Right lung (tissue), 5 donors: ENCODE data around the gene ALDH8A1. TPM values are rescaled to one million over a fixed set of nuclear protein-coding genes. Genes with fewer than 3 reads are reported as not detected.
"Not testable (repeated sequence)": the region's sequence is repeated elsewhere in the genome, so short reads cannot be mapped to it uniquely, and the experiment has no call there.

ENCODE experiments used
- DNase-seq, 2 donors: peaks; one replicate each; pipeline ENCODE4 v3.0.0-alpha.2; 2013
- polyA plus RNA-seq, 5 donors: library from polyadenylated mRNA; unstranded; fragments of 120-200 nt; gene quantifications; one replicate each; pipeline versions ENCODE4 v1.2.1 to v1.2.3, GENCODE V29; 2013; ENCODE audit warnings: inconsistent platforms in 1 of 5, low replicate concordance in 1 of 5; ENCODE audit not compliant: insufficient read length in 5 of 5, insufficient read depth in 1 of 5

Gene ALDH8A1
- polyA plus RNA-seq, 5 donors, result 0.63 to 1.2 (median 1.1) TPM

GRCh38 chr6:134910593-134910935 is 39.3 kb downstream of the ALDH8A1 start:
- no peak for DNase-seq

DNA sequence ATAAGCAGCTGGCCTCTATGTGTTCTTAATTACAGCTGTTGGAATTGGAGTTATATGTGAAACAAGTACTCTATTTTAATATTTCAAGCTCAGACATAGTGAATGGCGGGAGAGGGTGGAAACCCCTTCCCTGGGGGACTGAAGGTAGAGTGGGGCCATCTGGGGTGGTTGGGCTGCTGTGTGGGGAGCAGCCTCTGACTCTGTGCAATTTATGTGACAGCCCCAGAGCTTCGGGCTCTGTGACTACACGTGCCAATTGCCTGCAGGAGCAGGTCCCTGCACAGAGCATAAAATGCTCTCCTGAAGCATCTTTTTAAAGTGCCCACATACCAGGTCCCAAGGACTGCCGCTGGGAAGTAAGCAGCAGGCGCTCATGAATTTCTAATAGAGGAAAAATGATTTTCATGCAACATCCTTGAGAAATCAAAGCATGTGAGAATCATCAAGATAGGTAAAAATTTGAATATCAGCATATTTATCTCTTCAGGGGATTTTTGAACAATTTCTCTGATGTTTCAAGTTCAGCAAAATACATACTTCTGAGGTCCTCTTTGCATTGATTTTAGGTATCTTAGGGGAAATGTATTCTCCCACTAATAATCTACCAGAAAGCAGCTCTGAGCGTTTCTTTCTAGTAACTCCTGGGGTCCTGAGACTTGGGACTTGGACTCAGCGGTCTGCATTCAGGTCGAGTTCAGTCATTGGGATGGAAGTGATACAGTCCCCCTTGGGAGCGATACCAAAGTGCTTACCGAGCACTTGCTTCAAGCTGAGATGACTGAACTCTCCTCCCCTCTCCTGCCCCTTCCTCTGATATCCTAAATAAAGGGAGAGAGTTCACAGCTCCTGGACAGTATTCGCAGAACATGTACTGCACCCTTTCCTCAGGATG is 40.0 kb downstream of the ALDH8A1 start:
- no peak for DNase-seq

DNA sequence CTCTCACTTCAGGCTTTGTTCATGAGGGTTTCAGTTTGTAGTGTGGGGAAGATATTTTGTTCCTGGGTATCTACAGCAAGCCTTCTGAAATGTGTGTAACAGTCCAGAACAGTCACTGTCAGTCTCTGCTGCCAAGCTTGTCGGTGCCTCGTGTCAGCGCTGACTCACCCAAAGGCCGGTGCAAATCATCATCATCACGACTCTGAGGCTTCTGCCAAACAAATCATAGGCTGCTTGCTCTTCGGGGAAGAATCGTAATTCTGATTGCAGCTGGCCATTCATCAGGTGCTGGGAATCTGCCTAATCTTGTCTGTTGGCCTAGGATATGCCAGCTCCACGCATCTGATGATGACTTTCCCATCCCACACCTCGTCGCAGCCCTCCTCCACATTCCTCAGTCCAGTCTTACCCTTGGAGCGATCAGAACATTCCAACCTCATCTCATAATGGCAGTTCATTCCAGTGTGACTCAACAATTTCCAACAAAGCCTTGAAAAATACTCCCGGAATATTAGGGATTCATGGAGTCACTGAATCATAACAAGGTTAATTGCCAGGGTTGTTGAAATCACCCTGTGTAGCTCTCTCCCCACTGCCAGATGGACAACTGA is 40.9 kb downstream of the ALDH8A1 start:
- DNase-seq, result peak; percentile 5 to 8

DNA sequence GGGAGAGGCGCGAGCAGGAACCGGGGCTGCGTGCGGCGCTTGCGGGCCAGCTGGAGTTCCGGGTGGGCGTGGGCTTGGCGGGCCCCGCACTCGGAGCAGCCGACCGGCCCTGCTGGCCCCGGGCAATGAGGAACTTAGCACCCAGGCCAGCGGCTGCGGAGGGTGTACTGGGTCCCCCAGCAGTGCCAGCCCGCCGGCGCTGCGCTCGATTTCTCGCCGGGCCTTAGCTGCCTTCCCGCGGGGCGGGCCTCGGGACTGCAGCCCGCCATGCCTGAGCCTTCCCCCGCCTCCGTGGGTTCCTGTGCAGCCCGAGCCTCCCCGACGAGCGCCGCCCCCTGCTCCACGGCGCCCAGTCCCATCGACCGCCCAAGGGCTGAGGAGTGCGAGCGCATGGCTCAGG is 45.2 kb downstream of the ALDH8A1 start:
- not testable (repeated sequence) for DNase-seq

GRCh38 chr6:134903448-134903847 is 46.5 kb downstream of the ALDH8A1 start:
- no peak for DNase-seq

- no peak for DNase-seq
Observed at GRCh38 chr6:134902936-134903335, 47.0 kb downstream of the ALDH8A1 start.

- no peak for DNase-seq
Observed at GRCh38 chr6:134902074-134902861, 47.6 kb downstream of the ALDH8A1 start.

DNA sequence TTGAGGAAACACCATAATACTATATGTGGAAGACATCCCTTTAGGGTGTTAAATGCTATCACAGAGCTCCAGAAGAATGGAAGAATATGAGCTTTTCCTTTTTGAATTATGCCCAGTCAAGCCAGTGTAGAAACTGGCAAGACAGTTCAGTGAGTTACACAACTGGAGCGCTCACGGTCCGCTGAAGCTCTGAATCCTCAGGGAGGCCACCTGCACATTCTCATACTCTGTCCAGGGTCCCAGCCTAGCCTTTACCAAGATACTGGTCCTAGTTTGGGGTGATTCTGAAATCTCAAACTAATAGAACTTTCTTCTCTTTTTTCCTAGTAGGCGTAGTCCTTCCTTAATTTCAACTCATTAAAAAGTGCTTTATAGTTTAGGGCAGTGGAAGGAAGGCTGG is 51.3 kb downstream of the ALDH8A1 start:
- no peak for DNase-seq

DNA sequence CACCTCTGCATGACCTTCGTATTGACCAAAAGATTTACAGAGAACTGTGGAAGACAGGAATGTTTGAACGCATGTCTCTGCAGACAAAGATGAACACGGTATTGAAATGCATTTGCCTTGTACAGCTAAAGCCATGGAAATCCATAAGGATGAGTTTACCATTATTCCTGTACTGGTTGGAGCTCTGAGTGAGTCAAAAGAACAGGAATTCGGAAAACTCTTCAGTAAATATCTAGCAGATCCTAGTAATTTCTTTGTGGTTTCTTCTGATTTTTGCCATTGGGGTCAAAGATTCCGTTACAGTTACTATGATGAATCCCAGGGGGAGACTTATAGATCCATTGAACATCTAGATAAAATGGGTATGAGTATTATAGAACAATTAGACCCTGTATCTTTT is 51.7 kb downstream of the ALDH8A1 start:
- not testable (repeated sequence) for DNase-seq

GRCh38 chr6:134896910-134897309 is 53.0 kb downstream of the ALDH8A1 start:
- DNase-seq, result no peak

DNA sequence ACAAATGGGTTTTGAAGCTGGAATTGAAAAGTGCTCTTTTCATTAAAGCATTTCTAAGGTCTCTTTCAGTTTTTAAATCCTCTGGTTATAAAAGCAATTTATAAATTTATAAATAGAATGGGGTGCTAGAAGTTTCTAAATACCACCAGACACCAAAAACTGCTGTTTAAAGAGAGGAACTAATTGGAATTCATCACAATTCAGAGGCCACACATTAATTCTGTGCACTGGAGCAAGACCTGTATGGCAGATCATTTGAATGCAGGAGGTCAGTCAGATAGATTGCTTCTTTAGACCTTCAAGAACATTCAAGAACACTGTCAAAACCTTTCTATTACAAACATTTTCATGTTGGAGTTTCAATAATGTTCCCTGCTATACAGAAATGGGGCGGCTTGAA is 55.1 kb downstream of the ALDH8A1 start:
- no peak for DNase-seq

DNA sequence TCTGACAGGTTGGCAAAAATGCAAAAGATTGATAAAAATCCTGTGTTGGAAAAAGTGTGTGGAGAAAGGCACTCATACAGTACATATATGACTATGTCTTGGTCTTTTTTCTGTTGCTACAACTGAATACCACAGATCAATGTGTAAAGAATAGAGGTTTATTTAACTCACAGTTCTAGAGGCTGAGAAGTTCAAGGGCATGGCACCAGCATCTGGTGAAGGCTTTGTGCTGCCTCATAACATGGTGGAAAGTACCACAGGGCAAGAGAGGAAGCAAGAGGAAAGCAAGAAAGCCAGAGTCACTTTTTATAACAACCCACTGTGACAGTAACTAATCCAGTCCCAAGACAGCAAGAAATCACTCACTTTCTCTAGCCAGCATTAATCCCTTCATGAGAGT is 57.5 kb downstream of the ALDH8A1 start:
- no peak for DNase-seq

DNA sequence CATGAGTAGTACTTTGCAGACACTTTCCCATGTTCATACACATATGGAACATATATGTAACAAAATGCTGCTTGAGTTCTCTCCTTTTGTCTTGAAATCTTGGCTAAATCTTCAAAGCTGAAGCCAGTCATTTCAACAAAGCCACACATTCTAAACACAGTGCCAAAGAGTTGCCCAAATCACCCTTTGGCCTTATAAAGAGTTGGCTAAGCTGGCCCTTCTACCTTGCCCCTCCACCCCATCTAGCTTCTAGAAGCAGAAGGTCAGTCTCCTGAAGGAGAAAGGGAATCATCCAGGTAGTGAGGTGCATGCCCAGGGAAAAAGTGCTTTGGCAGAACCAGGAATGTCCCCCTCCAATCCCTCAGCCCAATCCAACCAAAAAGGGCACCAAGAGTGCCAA is 58.3 kb downstream of the ALDH8A1 start:
- DNase-seq, result no peak

- no peak for DNase-seq
Observed at GRCh38 chr6:134888316-134888715, 61.6 kb downstream of the ALDH8A1 start.

- DNase-seq, result no peak
Observed at GRCh38 chr6:134884752-134885151, 65.1 kb downstream of the ALDH8A1 start.

GRCh38 chr6:134883314-134883713 is 66.6 kb downstream of the ALDH8A1 start:
- no peak for DNase-seq

DNA sequence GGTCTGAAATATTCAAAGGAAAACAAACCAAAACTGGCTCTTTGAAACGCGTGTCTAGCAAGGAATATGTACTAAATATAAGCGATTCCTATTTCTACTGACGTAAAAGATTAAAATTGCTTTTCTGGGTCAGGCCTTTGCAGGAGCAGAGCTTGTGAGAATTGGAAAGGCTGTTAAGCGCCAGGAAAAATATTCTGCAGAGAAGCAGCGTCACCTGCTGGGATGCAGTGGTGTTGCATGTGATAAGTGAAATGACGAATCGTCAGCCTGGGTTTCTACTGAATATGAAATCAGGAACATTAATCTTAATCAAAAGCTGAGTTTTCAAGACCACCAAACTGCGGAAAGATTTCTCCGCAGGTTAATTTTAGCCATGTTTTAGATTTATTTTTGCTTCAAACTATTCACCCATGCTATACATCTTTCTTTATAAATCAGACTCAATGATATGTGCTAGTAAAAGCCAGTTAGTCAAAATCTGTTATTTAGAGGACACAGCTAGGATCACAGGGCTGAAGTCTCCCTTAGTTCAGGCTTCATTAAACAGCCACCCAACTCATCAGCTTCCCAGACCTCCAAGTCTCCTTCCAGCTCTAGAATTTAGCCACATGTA is 67.4 kb downstream of the ALDH8A1 start:
- DNase-seq, result peak; percentile 46 to 60

- no peak for DNase-seq
Observed at GRCh38 chr6:134880487-134881190, 69.3 kb downstream of the ALDH8A1 start.

GRCh38 chr6:134878136-134878535 is 71.8 kb downstream of the ALDH8A1 start:
- no peak for DNase-seq

DNA sequence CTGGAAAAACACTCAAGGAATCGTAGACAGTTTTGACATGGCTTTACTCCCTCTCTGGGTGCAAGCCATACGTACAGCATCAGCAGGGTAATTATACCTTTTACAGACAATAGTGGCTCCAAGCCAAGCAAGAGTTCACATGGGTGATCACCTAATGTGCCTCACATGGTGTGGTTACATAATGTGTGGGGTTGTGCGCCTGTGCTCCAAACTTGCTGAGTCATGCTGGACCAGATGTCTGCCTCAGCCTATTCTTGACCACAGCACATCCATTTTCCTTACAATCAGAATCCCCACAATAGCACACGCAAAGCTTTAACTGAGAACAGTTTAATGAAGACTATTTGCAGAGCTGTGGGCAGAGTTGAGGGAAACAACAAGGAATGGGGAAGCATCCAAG is 74.5 kb downstream of the ALDH8A1 start:
- DNase-seq, result no peak
